GM21825 (cell line): ENCODE results near the gene TRRAP.

Source experiments
- ATAC-seq: cut with Tn5 transposase; IDR thresholded peaks from one replicate; pipeline ENCODE4 v1.9.1; 2021; ENCODE audit warnings: mild to moderate bottlenecking, moderate library complexity; ENCODE audit not compliant: unreplicated experiment

Gene TRRAP

GRCh38 chr7:99002148-99002826, 124.0 kb downstream of the TRRAP start:
- no peak for ATAC-seq

- ATAC-seq: no peak
Measured at GRCh38 chr7:99002827-99003212, 124.5 kb downstream of the TRRAP start.

GRCh38 chr7:99003419-99003818, 125.1 kb downstream of the TRRAP start:
- ATAC-seq: no peak

- ATAC-seq: no peak
Measured at GRCh38 chr7:99004216-99004615, 125.9 kb downstream of the TRRAP start.

GRCh38 chr7:99004781-99005500, 126.6 kb downstream of the TRRAP start:
- ATAC-seq: no peak

- ATAC-seq: no peak
Measured at GRCh38 chr7:99005776-99006175, 127.4 kb downstream of the TRRAP start.

GRCh38 chr7:99006739-99007424, 128.6 kb downstream of the TRRAP start:
- no peak for ATAC-seq

- ATAC-seq: no peak
Measured at GRCh38 chr7:99008181-99008631, 129.9 kb downstream of the TRRAP start.

GRCh38 chr7:99008921-99009530, 130.7 kb downstream of the TRRAP start:
- ATAC-seq: no peak

GRCh38 chr7:99010281-99010680, 131.9 kb downstream of the TRRAP start:
- ATAC-seq: no peak

- no peak for ATAC-seq
Measured at GRCh38 chr7:99011341-99011705, 133.0 kb downstream of the TRRAP start.

GRCh38 chr7:99011706-99012404, 133.5 kb downstream of the TRRAP start:
- no peak for ATAC-seq

GRCh38 chr7:99012722-99013121, 134.4 kb downstream of the TRRAP start:
- ATAC-seq: no peak

GRCh38 chr7:99013266-99014112, 135.2 kb downstream of the TRRAP start:
- no peak for ATAC-seq

- no peak for ATAC-seq
Measured at GRCh38 chr7:99014113-99014985, 136.0 kb downstream of the TRRAP start.

GRCh38 chr7:99016196-99016595, 137.9 kb downstream of the TRRAP start:
- no peak for ATAC-seq

GRCh38 chr7:99019523-99020412, 141.4 kb downstream of the TRRAP start:
- no peak for ATAC-seq

GRCh38 chr7:99020413-99020715, 142.0 kb downstream of the TRRAP start:
- ATAC-seq: no peak
